Esophagus squamous epithelium (tissue), 5 donors: ENCODE results near the gene TSPO. TPM values are rescaled to one million over a fixed set of nuclear protein-coding genes. Genes with fewer than 3 reads are reported as not detected.

ENCODE experiments used
- DNase-seq: peaks from one replicate; lab custom pipeline; 2025; lab: John Stamatoyannopoulos, UW
- H3K27ac ChIP-seq, 4 donors: fragments of 200-600 bp; sonication (generic); one replicate each; pipeline ENCODE4 v1.5.1; 2016 to 2019; ENCODE audit warnings: mild to moderate bottlenecking in 1 of 4
- H3K27me3 ChIP-seq, 4 donors: fragments of 200-600 bp; sonication (generic); 1 replicate in 3 of 4; 2 replicates in 1 of 4; pipeline versions ENCODE4 v1.5.1 to v1.6.0; 2017 to 2021; ENCODE audit warnings: antibody characterized with exemption in 1 of 4
- H3K36me3 ChIP-seq, 3 donors: fragments of 200-600 bp; sonication (generic); one replicate each; pipeline ENCODE4 v1.5.1; 2016 to 2019
- H3K4me1 ChIP-seq, 3 donors: fragments of 200-600 bp; sonication (generic); one replicate each; pipeline ENCODE4 v1.5.1; 2017 to 2019
- H3K4me3 ChIP-seq, 4 donors: fragments of 200-600 bp; sonication (generic); 1 replicate in 3 of 4; 2 replicates in 1 of 4; pipeline ENCODE4 v1.5.1; 2016 to 2019; ENCODE audit warnings: mild to moderate bottlenecking in 2 of 4, moderate library complexity in 1 of 4
- H3K9me3 ChIP-seq, 3 donors: fragments of 200-600 bp; sonication (generic); one replicate each; pipeline ENCODE4 v1.5.1; 2016 to 2019
- POLR2A ChIP-seq, 4 donors: fragments of 450-650 bp; IDR thresholded peaks; one replicate each; pipeline ENCODE4 v1.6.1; 2017; ENCODE audit warnings: antibody characterized with exemption in 4 of 4, mild to moderate bottlenecking in 4 of 4, moderate library complexity in 3 of 4
- whole genome bisulfite sequencing, 2 donors: methylation state at CpG; one replicate each; pipeline ENCODE4 v1.1.5; 2018; 5-methylcytosine and 5-hydroxymethylcytosine counted together
- intact Hi-C: fragments of 100-400 bp; cut with DNase I; formaldehyde crosslinking; loops from one replicate; pipeline ENCODE4 v1.15.0; 2022
- total RNA-seq, 4 donors: library from RNA; depleted of rRNA; stranded (reverse); fragments of >200 nt; gene quantifications; one replicate each; pipeline ENCODE4 v1.1.0, GENCODE V29; 2016
- TF ChIP-seq, protein P1 (sequence below), 6 experiments: fragments of 450-650 bp in 4 of 6; fragments of 200-600 bp in 2 of 6; sonication (generic) in 2 of 6; IDR thresholded peaks; one replicate each; pipeline ENCODE4 v1.5.1; 2016 to 2019; ENCODE audit warnings: antibody characterized with exemption in 6 of 6, mild to moderate bottlenecking in 4 of 6, moderate library complexity in 4 of 6
- donor health status: DM: yes; HTN: yes; CAD: no.

The TSPO gene
- total RNA-seq, 4 donors from 2014 or later = 737 to 1,827 (median 875) TPM

DNA sequence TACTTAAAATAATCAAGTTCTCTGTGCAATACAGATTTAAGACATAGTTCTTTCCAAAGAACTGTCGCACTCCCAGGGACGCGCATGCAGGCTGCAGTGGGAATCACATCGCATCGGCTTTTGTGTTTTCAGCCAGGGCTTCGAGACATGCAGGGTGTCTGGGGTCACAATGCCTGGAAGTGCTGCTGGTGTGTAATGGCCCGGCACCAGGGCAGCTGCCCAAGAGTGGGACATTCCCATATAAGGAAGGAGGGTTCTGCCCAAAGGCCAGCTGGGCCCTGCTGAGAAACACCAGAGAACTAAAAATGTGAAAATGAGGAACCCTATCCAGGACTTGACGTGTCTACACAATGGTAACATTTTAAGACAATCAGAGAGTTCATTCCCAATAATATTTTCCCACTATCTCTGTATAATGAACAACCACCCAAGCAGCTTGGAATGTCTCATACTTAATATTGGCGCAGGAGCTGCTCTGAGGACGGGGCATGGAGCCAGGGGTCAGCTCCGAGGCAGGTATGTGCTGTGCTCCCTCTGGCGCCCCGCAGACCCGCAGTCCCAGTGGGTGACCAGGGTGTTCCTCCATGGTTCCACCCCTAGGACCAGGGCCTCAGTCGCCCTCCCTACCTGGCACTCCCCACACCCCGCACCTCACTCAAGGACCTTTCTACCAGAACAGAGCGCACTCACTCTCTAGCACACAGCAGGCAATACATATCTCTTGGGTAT is 19.4 kb upstream of the TSPO start:
- TF ChIP-seq POLR2A (IDR thresholded peaks at IDR 0.05) = no peak
- TF ChIP-seq, protein P1, sequence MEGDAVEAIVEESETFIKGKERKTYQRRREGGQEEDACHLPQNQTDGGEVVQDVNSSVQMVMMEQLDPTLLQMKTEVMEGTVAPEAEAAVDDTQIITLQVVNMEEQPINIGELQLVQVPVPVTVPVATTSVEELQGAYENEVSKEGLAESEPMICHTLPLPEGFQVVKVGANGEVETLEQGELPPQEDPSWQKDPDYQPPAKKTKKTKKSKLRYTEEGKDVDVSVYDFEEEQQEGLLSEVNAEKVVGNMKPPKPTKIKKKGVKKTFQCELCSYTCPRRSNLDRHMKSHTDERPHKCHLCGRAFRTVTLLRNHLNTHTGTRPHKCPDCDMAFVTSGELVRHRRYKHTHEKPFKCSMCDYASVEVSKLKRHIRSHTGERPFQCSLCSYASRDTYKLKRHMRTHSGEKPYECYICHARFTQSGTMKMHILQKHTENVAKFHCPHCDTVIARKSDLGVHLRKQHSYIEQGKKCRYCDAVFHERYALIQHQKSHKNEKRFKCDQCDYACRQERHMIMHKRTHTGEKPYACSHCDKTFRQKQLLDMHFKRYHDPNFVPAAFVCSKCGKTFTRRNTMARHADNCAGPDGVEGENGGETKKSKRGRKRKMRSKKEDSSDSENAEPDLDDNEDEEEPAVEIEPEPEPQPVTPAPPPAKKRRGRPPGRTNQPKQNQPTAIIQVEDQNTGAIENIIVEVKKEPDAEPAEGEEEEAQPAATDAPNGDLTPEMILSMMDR (IDR thresholded peaks at IDR 0.05) = no peak
- Histone ChIP-seq H3K4me1 (peaks cover 9 to 49% (median 18%) of the 10 kb centered on the region in 3 donors), H3K4me3 (no peak overlapping the region), H3K36me3 (peaks cover 15 to 65% (median 16%) of the 10 kb centered on the region in 3 donors), H3K9me3 (no peaks in the 10 kb centered on the region), H3K27ac (no peak overlapping the region), H3K27me3 (no peaks in the 10 kb centered on the region)
- intact Hi-C loops = loop anchor here (10.0 kb wide), 1 partner anchor 63 kb away; no protein-coding TSS in a partner anchor
- DNase-seq = no peak
- WGBS, 2 donors = 80 to 89% methylated on average over 9 to 11 of the region's 17 CpGs

DNA sequence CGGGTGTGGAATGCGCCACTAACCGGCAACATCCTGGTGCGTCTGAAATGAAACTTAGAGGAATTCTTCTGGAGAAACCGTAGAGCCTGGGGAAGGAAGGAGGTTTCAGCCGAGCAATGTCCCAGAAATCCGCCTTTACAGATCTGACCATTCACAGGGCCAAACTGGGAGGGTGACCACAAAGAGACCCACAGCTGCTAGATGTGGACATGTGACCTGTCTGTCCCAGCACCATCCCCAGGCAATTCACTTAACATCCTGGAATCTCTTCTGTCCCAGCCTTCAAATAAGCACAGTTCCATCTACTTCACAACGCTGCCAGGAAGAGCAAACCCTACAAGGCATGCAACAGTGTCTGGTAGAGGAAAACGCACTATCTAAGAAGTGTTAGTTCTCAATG is 18.0 kb upstream of the TSPO start:
- H3K36me3 ChIP-seq = peaks cover 15 to 80% (median 16%) of the 10 kb centered on the region in 3 donors
- H3K4me1 ChIP-seq = peaks cover 0 to 37% (median 6%) of the 10 kb centered on the region in 3 donors
- DNase-seq = no peak
- WGBS, 2 donors = 86 to 100% methylated on average over 3 to 6 of the region's 9 CpGs
- H3K27me3 ChIP-seq = no peaks in the 10 kb centered on the region
- no peak for TF ChIP-seq POLR2A (IDR thresholded peaks at IDR 0.05)
- H3K4me3 ChIP-seq = no peak overlapping the region
- H3K9me3 ChIP-seq = no peaks in the 10 kb centered on the region
- no peak overlapping the region for H3K27ac ChIP-seq
- intact Hi-C loops = loop anchor here (10.0 kb wide), 1 partner anchor 61 kb away; no protein-coding TSS in a partner anchor

DNA sequence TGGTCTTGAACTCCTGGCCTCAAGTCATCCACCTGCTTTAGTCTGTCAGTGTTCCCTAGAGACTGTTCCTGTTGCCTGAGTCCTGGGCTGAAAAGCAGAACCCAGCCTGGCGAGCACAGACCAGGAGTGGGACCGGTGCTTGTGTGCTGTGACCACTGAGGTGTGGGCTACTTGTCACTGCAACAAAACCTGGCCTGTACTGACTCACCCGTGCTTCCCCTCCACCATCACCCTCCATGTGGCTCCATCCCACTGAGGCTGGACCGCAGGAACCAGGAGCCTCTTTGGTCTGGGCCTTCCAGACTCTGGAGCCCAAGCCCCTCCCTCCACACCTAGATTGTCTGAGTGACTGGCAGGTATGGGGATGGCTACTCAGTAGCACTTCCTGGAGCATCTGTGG is 16.8 kb upstream of the TSPO start:
- no CpG with 5 or more reads among the region's 4 CpGs for WGBS, 2 donors
- no peak overlapping the region for H3K27ac ChIP-seq
- TF ChIP-seq, protein P1 (IDR thresholded peaks at IDR 0.05) = no peak
- no peak for TF ChIP-seq POLR2A (IDR thresholded peaks at IDR 0.05)
- DNase-seq = no peak
- H3K4me3 ChIP-seq = no peak overlapping the region
- no peaks in the 10 kb centered on the region for H3K9me3 ChIP-seq
- intact Hi-C loops = loop anchor here (10.0 kb wide), 1 partner anchor 60 kb away; no protein-coding TSS in a partner anchor
- peaks cover 15 to 91% (median 21%) of the 10 kb centered on the region in 3 donors for H3K36me3 ChIP-seq
- H3K4me1 ChIP-seq = peaks cover 0 to 25% (median 0%) of the 10 kb centered on the region in 3 donors
- H3K27me3 ChIP-seq = no peaks in the 10 kb centered on the region

DNA sequence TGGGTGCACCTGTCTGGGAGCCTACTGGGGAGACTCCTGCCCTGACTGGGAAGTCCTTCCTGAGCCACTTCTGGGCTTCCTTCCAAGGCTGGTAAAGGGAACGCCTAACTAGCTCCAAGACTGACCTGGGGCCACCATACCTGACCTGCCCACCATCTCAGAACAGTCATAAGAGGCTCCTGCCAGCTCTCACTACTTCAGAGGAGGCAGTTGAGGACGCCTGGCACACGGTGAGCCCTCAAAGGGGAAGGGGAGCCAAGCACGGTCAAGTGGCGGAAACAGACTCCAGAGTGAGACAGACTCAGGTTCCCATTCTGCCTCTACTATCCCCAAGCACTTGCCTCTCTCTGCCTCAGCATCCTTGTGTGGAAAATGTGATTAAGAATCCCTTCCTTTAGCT is 15.8 kb upstream of the TSPO start:
- peaks cover 15 to 100% (median 28%) of the 10 kb centered on the region in 3 donors for H3K36me3 ChIP-seq
- H3K4me3 ChIP-seq = no peak overlapping the region
- WGBS, 2 donors = 30 to 90% methylated on average over 1 to 2 of the region's 5 CpGs
- no peak for TF ChIP-seq POLR2A (IDR thresholded peaks at IDR 0.05)
- TF ChIP-seq, protein P1 (IDR thresholded peaks at IDR 0.05) = no peak
- no peaks in the 10 kb centered on the region for H3K9me3 ChIP-seq
- no peak for DNase-seq
- peaks cover 0 to 21% (median 0%) of the 10 kb centered on the region in 3 donors for H3K4me1 ChIP-seq
- H3K27ac ChIP-seq = peak overlapping the region in 2 of 4 donors; percentile 16 to 36
- intact Hi-C loops = loop anchor here (10.0 kb wide), 1 partner anchor 59 kb away; no protein-coding TSS in a partner anchor
- no peaks in the 10 kb centered on the region for H3K27me3 ChIP-seq

DNA sequence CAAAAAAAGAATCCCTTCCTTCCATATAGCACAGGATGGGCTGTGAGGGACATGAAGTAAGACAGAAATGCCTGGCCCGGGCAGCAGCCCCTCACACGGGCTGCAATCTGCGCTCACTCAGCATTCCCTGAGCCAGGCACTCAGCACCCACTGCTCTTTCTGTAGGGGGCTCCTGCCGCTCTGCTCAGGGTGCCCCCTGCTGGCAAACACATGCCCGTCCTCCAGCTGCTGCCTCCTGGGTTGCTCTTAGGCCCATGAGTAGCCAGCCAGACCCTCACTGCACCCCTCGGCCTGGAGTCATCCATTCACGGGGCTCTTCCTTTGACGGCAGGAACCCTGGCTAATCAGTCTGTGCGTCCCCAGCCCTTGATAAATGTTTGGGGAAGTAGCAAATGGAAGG is 15.1 kb upstream of the TSPO start:
- no peak for TF ChIP-seq POLR2A (IDR thresholded peaks at IDR 0.05)
- TF ChIP-seq, protein P1 (IDR thresholded peaks at IDR 0.05) = peak; percentile 27 to 54 (median 40)
- H3K36me3 ChIP-seq = peaks cover 15 to 100% (median 32%) of the 10 kb centered on the region in 3 donors
- no peak for DNase-seq
- H3K27ac ChIP-seq = peak overlapping the region in 3 of 4 donors; percentile 21 to 38 (median 36)
- intact Hi-C loops = loop anchor here (10.0 kb wide), 1 partner anchor 59 kb away; no protein-coding TSS in a partner anchor
- H3K27me3 ChIP-seq = no peaks in the 10 kb centered on the region
- H3K9me3 ChIP-seq = no peaks in the 10 kb centered on the region
- WGBS, 2 donors = 55 to 66% methylated on average over 8 of the region's 9 CpGs
- H3K4me1 ChIP-seq = peaks cover 0 to 26% (median under 1%) of the 10 kb centered on the region in 3 donors
- no peak overlapping the region for H3K4me3 ChIP-seq
